SU-DHL-6 (cell line): Measurements from ENCODE around the gene DAP3.
"Not testable (repeated sequence)": the region's sequence is repeated elsewhere in the genome, so short reads cannot be mapped to it uniquely, and the experiment has no call there.

Experiments
- H2AFZ ChIP-seq: fragments of 200-600 bp; sonication (generic); 2 replicates; pipeline ENCODE4 v1.6.1; 2014; ENCODE audit warnings: low read depth, mild to moderate bottlenecking, moderate library complexity, mixed read lengths, antibody characterized with exemption, low read length; ENCODE audit not compliant: severe bottlenecking
- H3F3A ChIP-seq: fragments of 200-600 bp; shearing (Covaris generic); 2 replicates; pipeline ENCODE4 v1.6.0; 2016; ENCODE audit warnings: antibody characterized with exemption, mild to moderate bottlenecking; ENCODE audit not compliant: insufficient read depth
- H3K27ac ChIP-seq: fragments of 200-600 bp; sonication (generic); 2 replicates; pipeline ENCODE4 v1.5.1; 2016; ENCODE audit warnings: low read depth, mild to moderate bottlenecking, low read length, moderate library complexity, mixed read lengths
- H3K27me3 ChIP-seq: fragments of 200-600 bp; sonication (generic), shearing (Covaris generic); 2 replicates; pipeline ENCODE4 v1.6.0; 2014; ENCODE audit warnings: mild to moderate bottlenecking, low read length
- H3K36me3 ChIP-seq: fragments of 200-600 bp; sonication (generic); 2 replicates; pipeline ENCODE4 v1.6.1; 2014; ENCODE audit warnings: mild to moderate bottlenecking, low read length, mixed read lengths
- H3K4me2 ChIP-seq: fragments of 300-600, 200-600 bp; shearing (Covaris generic), sonication (generic); 2 replicates; pipeline ENCODE4 v1.6.0; 2014; ENCODE audit warnings: low read length, low read depth, mild to moderate bottlenecking; ENCODE audit not compliant: poor library complexity, severe bottlenecking
- H3K4me3 ChIP-seq: fragments of 200-600 bp; sonication (generic); 2 replicates; pipeline ENCODE4 v1.5.1; 2014; ENCODE audit warnings: antibody characterized with exemption, low read length, mild to moderate bottlenecking, mixed read lengths; ENCODE audit not compliant: insufficient read depth, poor library complexity, severe bottlenecking
- H3K79me2 ChIP-seq: fragments of 200-600 bp; sonication (generic); 2 replicates; pipeline ENCODE4 v1.6.1; 2014; ENCODE audit warnings: mild to moderate bottlenecking, low read length, moderate library complexity; ENCODE audit not compliant: insufficient read depth
- H3K9ac ChIP-seq: fragments of 200-600 bp; sonication (generic); 2 replicates; pipeline ENCODE4 v1.7.0; 2014; ENCODE audit warnings: mild to moderate bottlenecking, low read length
- H3K9me2 ChIP-seq: fragments of 200-600 bp; sonication (generic); replicated peaks from 2 replicates; pipeline ENCODE4 v1.6.1; 2014; ENCODE audit warnings: low read length; ENCODE audit not compliant: insufficient read depth
- H3K9me3 ChIP-seq: fragments of 200-600 bp; sonication (generic); 2 replicates; pipeline ENCODE4 v1.6.1; 2014; ENCODE audit warnings: low read length, mixed read lengths; ENCODE audit not compliant: insufficient read depth
- H4K20me1 ChIP-seq: fragments of 200-600 bp; sonication (generic); 2 replicates; pipeline ENCODE4 v1.6.1; 2014; ENCODE audit warnings: low read depth, mild to moderate bottlenecking, antibody characterized with exemption, low read length, moderate library complexity, mixed read lengths
- CTCF ChIP-seq: fragments of 200-600 bp; sonication (generic); IDR thresholded peaks from one replicate; pipeline ENCODE4 v1.5.1; 2017; ENCODE audit warnings: antibody characterized with exemption, mild to moderate bottlenecking, low read length, moderate library complexity; ENCODE audit not compliant: insufficient read depth, poor library complexity, severe bottlenecking
- EZH2phosphoT487 ChIP-seq: fragments of 200-600 bp; sonication (generic), shearing (Covaris generic); conservative IDR thresholded peaks from 2 replicates; pipeline ENCODE4 v1.6.1; 2018; ENCODE audit warnings: mild to moderate bottlenecking, antibody characterized with exemption, low read length, moderate library complexity, mixed read lengths

Gene DAP3

DNA sequence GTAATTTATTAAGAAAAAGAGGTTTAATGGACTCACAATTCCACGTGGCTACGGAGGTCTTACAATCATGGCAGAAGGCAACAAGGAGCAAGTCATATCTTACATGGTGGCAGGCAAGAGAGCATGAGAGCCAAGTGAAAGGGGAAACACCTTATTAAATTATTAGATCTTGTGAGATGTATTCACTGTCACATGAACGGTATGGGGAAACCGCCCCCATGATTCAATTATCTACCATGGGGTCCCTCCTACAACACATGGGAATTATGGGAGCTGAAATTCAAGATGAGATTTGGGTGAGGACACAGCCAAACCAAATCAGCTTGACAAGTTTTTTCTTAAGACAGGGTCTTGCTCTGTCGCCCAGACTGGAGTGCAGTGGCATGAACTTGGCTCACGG is 14.3 kb downstream of the DAP3 start:
- TF ChIP-seq EZH2phosphoT487: no peak
- no peak for TF ChIP-seq CTCF
- no peak overlapping the region for H2AFZ ChIP-seq
- no peak overlapping the region for H3K4me2 ChIP-seq
- H3K27me3 ChIP-seq: no peaks in the 10 kb centered on the region
- H3K9ac ChIP-seq: no peak overlapping the region
- H4K20me1 ChIP-seq: peaks cover 5% of the 10 kb centered on the region; the same call in 1 of the 2 replicates
- no peak overlapping the region for H3K4me3 ChIP-seq
- H3K36me3 ChIP-seq: no peaks in the 10 kb centered on the region
- H3K9me2 ChIP-seq: no peaks in the 10 kb centered on the region
- 0 out of 2 replicates have a peak, but pooled peaks cover 5% of the 10 kb centered on the region for H3F3A ChIP-seq
- peaks cover 81% of the 10 kb centered on the region for H3K79me2 ChIP-seq
- no peak overlapping the region for H3K27ac ChIP-seq
- no peaks in the 10 kb centered on the region for H3K9me3 ChIP-seq

DNA sequence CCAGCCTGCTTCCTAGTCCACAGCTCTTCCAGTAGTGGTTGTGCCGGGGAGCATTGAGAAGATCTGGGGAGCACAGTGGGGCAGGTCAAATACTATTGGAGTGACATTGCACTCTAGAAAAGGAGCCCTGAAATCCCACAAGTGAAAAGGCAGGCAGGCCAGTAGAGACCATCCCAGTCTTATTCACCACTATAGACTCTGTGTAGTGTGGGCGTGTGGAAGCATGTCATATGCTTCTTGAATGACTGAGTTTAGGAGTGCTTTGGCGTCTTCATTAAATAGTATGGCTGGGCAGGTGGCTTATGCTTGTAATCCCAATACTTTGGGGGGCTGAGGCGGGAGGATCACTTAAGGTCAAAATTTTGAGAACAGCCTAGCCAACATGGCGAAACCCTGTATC is 15.5 kb downstream of the DAP3 start:
- H3K27ac ChIP-seq, H3K36me3 ChIP-seq, H3K4me3 ChIP-seq, H3K9me2 ChIP-seq, H3K9me3 ChIP-seq, H3K4me2 ChIP-seq, H3F3A ChIP-seq, H4K20me1 ChIP-seq, H2AFZ ChIP-seq, H3K9ac ChIP-seq, H3K27me3 ChIP-seq: not testable (repeated sequence)
- H3K79me2 ChIP-seq: peaks cover 80% of the 10 kb centered on the region

DNA sequence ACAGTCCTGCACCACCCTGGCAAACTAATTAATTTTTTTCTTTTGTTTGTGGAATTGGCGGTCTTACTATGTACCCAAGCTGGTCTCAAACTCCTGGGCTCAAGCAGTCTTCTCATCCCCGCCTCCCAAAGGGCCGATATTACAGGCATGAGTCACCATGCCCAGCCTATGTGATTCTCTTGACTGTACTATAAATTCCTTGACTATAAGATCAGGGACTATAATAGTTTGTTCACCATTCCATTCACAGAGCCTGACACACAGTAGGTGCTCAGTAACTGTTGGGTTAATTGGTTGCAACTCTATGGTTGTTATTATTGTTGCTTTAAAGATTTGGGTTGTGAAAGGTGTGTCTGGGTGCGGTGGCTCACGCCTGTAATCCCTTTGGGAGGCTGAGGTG is 17.2 kb downstream of the DAP3 start:
- TF ChIP-seq CTCF (no peak), EZH2phosphoT487 (no peak)
- Histone ChIP-seq H3K27ac (no peak overlapping the region), H3K79me2 (peaks cover 76% of the 10 kb centered on the region)

DNA sequence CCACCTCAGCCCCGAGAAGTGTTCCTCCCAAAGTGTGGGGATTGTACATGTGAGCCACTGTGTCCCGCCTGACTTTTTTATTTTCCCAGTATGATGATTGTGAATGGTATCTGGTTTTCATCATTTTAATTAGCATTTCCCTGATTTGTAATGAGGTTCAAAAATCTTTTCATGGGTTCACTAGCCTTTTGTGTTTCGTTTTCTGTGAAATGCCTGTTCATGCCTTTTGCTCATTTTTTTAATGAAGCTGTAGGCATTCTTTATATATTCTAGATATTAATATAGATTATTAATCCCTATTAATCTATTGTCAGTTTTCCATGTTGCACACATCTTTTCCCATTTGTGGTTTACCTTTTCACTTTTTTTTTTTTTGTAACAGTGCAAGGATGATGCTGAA is 20.5 kb downstream of the DAP3 start:
- H3K36me3 ChIP-seq: peaks cover 6% of the 10 kb centered on the region

More for the DNA sequence above, 17.2 kb downstream of the DAP3 start:
- H3F3A ChIP-seq: 0 out of 2 replicates have a peak, but pooled peaks cover 5% of the 10 kb centered on the region
- no peak overlapping the region for H3K9ac ChIP-seq
- H3K4me2 ChIP-seq: no peak overlapping the region
- no peaks in the 10 kb centered on the region for H3K27me3 ChIP-seq
- no peaks in the 10 kb centered on the region for H3K9me2 ChIP-seq
- H4K20me1 ChIP-seq: no peaks in the 10 kb centered on the region
- no peaks in the 10 kb centered on the region for H3K9me3 ChIP-seq
- H3K36me3 ChIP-seq: peaks cover 6% of the 10 kb centered on the region
- no peak overlapping the region for H3K4me3 ChIP-seq
- H2AFZ ChIP-seq: no peak overlapping the region

GRCh38 chr1:155711457-155711856 is 22.6 kb downstream of the DAP3 start:
- not testable (repeated sequence) for H2AFZ ChIP-seq, H3K36me3 ChIP-seq, H4K20me1 ChIP-seq, H3K9me2 ChIP-seq, H3K9me3 ChIP-seq, H3K27me3 ChIP-seq, H3K27ac ChIP-seq, H3F3A ChIP-seq, H3K4me2 ChIP-seq, H3K9ac ChIP-seq, H3K4me3 ChIP-seq
- H3K79me2 ChIP-seq: peaks cover 40% of the 10 kb centered on the region

More for the DNA sequence above, 20.5 kb downstream of the DAP3 start:
- Histone ChIP-seq H3F3A (0 out of 2 replicates have a peak, but pooled peaks cover 5% of the 10 kb centered on the region), H3K9me2 (no peaks in the 10 kb centered on the region), H3K4me3 (no peak overlapping the region), H3K9me3 (no peaks in the 10 kb centered on the region), H3K9ac (no peak overlapping the region), H2AFZ (no peak overlapping the region), H4K20me1 (no peaks in the 10 kb centered on the region), H3K27me3 (no peaks in the 10 kb centered on the region), H3K79me2 (peaks cover 55% of the 10 kb centered on the region), H3K4me2 (no peak overlapping the region), H3K27ac (no peak overlapping the region)
- TF ChIP-seq EZH2phosphoT487 (no peak), CTCF (no peak)

- not testable (repeated sequence) for H3K9ac ChIP-seq, H2AFZ ChIP-seq, H3K9me2 ChIP-seq, H3K4me3 ChIP-seq, H3K27me3 ChIP-seq, H3F3A ChIP-seq, H3K4me2 ChIP-seq, H3K36me3 ChIP-seq, H3K9me3 ChIP-seq, H3K27ac ChIP-seq, H4K20me1 ChIP-seq
- H3K79me2 ChIP-seq: peaks cover 30% of the 10 kb centered on the region
These were observed 23.7 kb downstream of the DAP3 start for GRCh38 chr1:155712636-155713035.
